PC-9 (cell line): ENCODE results near the gene KCNMB2.

Experiments used
- CTCF ChIP-seq: fragments of 200-600 bp; sonication (generic); conservative IDR thresholded peaks from 2 replicates; pipeline ENCODE4 v1.6.1; 2017; ENCODE audit warnings: mixed run types, antibody characterized with exemption, mild to moderate bottlenecking, moderate library complexity
- EZH2 ChIP-seq: fragments of 200-600 bp; sonication (generic); IDR thresholded peaks from 2 replicates; pipeline ENCODE4 v1.8.0; 2017; ENCODE audit warnings: antibody characterized with exemption, low read depth

GRCh38 chr3:178586076-178586475 is 49.8 kb downstream of the KCNMB2 start:
- TF ChIP-seq CTCF: no peak
- no peak for TF ChIP-seq EZH2
